DOHH2 (cell line): ENCODE results near the gene ZFYVE16.

Source experiments
- CTCF ChIP-seq: fragments of 200-600 bp; sonication (generic); IDR thresholded peaks from one replicate; pipeline ENCODE4 v1.5.1; 2014; ENCODE audit warnings: antibody characterized with exemption, mild to moderate bottlenecking, low read depth, low read length; ENCODE audit not compliant: poor library complexity, severe bottlenecking
- EZH2phosphoT487 ChIP-seq: fragments of 200-600 bp; sonication (generic); IDR thresholded peaks from 2 replicates; pipeline ENCODE4 v1.6.1; 2017; ENCODE audit warnings: borderline replicate concordance, mild to moderate bottlenecking, antibody characterized with exemption, low read length, moderate library complexity, mixed read lengths

GRCh38 chr5:80466669-80467485 is 59.0 kb downstream of the ZFYVE16 start:
- no peak for TF ChIP-seq CTCF
- no peak for TF ChIP-seq EZH2phosphoT487
